HPDE6-E6E7 (cell line): ENCODE results near the gene ARHGAP4.

Experiments
- DNase-seq: peaks from one replicate; pipeline ENCODE4 v3.0.0; 2011; ENCODE audit warnings: missing footprints; ENCODE audit errors: extremely low spot score

The ARHGAP4 gene

DNA sequence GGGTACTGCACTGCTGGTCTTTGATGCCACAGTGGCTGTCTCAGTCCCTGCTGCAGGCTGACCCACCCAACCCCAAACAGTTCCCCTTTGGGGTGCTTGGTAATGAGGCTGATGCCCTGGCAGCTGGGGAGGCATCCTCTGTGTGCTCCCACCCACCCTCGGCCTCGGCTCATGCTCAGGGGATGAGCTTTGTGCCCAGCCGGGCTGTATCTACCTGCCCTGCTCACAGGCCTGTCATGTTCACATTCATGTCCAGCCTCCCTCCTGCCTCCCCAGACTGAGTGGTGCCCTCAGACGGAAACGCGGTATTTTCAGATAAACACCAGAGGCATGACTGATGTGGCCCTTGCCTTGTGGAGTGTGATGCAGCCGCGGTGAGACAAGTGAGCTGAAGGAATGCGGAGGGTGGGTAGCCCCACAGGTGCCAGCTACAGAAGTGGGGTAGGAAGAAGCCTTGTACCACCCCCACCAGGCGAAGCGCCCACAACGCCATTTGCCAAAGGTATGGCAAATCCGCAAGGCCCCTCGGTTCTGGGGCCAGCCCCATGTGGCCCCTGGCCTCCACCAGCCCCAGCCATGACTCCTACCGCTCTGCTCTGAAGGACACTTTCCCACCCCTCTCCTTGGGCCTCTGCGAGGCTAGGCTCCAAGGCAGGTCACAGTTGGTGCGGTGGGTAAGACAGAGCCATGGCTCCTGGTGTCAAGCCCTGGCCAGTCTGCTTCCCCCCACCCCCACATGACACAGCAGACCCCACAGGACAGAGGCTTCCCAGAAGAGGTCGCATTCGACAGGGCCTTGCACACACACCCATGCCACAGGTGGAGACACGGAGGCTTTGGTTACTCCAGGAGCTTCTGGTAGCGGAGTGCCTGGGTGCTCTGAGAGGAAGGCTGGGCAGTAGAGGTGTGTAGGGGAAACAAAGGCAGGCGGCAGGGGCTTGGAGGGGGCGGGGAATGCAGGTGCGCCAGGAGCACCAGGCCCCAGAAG is 20.2 kb upstream of the ARHGAP4 start:
- no peak for DNase-seq

- no peak for DNase-seq
Measured at GRCh38 chrX:153944800-153945150, 18.7 kb upstream of the ARHGAP4 start.

- no peak for DNase-seq
Measured at GRCh38 chrX:153944140-153944799, 18.2 kb upstream of the ARHGAP4 start, which contains the start of gene RENBP. RENBP (minus strand) TSS chrX:153944643; CDS start chrX:153944610, 33 bp downstream.

DNA sequence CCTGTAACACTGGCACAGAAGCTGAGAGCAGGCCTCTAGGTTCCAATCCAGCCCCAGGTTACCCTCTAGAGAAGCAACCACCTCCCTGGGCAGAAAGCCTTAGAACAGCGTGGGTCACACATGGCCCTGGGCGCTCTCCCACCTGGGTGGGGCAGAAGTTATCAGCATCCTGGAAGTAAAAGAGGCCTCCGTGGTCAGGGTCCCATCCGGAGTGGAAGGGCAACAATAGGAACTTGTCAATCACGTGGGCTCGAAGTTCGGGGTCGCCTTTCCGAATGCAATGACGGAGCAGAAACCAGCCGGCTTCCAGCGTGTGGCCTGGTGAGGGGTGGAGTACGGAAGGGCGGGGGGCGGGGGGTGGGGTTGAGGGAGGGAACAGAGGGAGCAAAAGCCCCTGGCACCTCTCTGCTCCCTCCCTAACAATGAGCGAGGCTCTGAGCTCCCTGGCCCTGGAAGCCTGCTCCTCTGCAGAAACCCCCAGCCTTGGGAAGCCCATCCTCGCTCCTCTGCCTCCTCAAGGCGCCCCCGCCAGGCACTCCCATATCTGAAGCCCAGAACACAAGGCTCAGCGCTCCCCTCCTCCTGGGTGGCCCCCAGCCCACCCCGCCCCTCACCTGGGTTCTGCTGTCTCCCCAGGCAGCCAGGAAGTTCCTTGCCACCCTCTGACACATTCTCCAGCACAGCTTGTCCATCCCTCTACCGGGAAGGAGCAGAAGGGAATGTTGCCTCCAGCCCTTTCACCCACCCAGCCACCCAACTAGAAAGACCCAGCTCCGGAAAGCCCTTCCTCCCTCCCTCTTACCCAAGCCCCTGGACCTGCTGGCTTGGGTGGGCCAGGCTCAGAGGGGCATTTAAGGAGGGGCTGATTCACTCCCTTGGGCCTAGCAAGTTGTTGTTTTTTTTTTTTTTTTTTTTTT is 15.5 kb upstream of the ARHGAP4 start:
- no peak for DNase-seq

DNA sequence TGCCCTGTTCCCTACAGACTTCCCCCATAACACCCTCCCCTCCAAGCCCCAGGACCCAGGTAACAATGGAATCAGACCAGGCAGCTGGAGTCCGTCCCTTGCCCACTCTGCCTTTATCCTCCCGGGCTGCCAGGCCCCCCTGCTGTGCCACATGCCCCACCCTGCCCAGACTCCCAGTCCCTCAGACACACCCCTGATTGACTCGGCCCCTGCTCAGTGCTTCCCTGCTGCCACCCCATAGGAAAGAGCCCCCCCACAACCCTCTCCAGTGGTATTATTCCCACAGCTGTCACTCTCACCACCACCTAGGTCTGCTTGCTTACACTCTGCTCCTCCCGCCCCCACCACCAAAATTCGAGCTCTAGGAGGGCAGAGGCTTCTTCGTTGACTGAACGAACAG is 13.5 kb upstream of the ARHGAP4 start:
- DNase-seq = no peak

DNA sequence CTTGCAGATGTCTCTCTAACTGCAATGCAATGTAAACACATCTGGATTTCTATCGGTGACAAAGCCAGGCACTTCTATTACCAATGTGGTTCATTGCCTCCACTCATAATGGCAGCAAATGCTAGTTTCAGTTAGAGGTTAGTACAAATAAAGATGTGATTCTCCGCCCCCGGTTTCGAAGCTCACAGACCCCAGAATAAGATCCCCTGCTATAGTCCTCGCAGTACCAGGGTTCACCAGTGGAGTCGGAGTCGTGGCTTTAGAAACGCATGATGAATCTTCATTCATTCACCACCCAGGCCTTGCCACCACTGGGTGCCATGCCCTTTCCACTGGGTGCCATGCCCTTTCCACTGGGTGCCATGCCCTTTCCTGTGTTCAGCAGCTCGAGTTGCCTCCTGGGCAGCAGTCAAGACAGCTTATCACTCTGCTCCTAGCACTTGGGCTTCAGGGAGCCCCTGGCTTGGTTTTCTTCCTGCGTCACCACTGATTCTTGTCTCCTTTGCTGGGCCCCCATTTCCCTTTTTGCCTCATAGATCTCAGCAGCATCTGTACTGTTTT is 12.2 kb upstream of the ARHGAP4 start:
- DNase-seq = no peak

GRCh38 chrX:153937056-153937455 is 11.0 kb upstream of the ARHGAP4 start:
- DNase-seq = no peak

DNA sequence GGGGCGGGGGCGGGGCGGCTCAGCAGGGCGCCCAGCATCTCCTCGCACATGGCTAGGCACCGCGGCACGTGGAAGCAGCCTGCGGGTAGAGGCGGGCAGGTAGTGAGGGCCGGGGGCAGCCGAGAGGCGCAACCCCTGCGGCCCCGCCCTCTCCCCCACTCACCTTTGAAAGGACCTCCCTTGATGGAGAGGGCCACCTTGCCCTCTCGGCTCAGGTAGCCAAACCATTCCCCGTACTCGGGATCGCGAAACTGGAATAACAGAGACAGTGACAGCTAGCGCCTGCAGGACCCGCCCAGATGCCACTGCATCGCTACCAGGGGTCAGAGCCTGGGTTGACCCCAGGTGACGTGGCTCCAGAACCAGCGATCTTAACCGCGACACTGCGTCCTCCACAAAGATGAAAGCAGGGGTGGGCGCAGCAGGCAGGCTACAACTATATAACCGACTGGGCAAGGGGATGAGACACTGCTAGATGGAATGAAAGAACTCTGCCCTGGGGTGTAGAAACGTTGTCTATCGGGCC is 9.3 kb upstream of the ARHGAP4 start:
- no peak for DNase-seq

GRCh38 chrX:153934762-153935325 is 8.8 kb upstream of the ARHGAP4 start, which contains the start of gene NAA10:
NAA10 (minus strand) TSS chrX:153935037; CDS start chrX:153934904, 133 bp downstream.
- DNase-seq = peak; percentile 87

GRCh38 chrX:153934148-153934761 is 8.2 kb upstream of the ARHGAP4 start:
- no peak for DNase-seq

DNA sequence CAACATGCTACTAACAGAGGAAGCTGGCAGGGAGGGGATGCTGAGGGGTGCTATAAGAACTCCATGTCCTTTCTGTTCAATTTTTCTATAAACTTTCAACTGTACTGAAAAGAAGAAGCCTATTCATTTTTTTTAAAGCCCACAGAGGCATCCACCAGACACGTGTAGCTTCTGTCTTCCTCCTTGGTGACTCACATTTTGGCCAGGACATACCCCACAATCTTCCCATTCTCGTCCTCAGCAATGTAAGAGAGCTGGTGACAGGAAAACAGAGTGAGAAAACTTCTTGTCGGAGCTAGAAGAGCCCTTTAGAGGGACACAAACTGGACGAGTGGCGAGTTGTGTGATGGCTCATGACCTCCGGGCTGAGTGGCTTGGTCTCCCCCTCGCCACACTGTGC is 7.7 kb upstream of the ARHGAP4 start:
- no peak for DNase-seq

- DNase-seq = no peak
Measured at GRCh38 chrX:153932220-153932915, 6.3 kb upstream of the ARHGAP4 start.

- DNase-seq = no peak
Measured at GRCh38 chrX:153931748-153932147, 5.7 kb upstream of the ARHGAP4 start.

- DNase-seq = no peak
Measured at GRCh38 chrX:153931151-153931550, 5.1 kb upstream of the ARHGAP4 start.

DNA sequence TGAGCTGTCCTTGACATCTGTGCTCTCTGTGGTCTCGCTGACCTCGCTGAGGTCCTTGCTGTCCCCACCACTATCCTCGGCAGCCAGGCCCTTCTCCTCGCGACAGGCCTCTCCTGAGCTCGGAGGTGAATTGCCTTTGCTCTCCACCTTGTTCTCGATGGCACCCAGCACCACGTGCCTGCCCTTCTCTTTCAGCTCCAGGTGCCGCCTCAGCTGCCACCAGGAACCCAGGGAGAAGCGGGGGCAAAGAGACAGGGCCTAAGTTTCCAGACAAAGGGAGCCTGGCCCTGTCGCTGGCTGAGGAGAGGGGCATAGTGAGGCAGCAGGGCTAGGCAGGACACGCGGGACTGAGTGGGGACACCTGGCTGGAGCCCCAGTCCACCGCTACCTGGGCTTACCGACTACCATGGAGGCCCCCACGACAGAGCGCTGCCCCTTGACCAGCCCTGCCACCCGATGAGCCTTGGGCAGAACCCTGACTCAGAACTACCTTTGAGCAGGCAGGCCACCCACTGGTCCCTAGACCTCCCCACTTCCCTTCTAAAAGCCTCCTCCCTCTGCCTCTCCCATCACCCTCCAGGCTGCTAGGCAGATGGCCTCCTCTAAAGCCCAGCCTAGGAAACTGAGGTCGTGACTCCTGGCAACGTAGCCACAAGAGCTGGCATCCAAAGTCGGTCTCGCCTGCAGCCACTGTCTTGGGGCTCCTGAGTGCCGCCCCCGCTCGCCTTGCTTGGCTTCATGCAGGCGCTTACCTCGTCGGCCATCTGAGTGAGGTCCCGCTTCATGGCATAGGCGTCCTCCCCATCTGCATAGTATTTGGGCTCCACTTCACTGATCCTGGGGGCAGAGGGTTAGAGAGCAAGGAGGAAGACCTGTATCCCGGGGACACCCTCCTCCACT is 4.2 kb upstream of the ARHGAP4 start:
- no peak for DNase-seq

DNA sequence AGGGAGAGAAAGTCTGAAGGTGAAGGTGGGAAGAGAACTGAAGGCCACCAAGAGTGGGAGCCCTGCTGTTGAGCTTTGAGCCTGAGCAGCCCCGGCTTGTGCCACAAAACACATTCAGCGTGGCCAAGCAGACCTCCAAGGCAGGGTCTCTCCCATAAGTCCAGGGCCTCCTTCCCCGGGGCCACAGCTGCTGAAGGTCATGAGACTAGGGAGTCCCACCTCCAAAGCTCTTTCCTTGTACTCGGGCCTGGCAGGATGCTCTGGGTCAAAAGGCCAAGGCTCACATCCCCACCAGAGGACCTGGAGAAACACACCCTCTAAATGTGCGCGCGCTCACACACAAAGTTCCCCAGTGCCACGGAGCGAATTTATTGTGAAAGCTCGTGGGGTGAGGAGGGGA is 3.5 kb upstream of the ARHGAP4 start:
- no peak for DNase-seq

DNA sequence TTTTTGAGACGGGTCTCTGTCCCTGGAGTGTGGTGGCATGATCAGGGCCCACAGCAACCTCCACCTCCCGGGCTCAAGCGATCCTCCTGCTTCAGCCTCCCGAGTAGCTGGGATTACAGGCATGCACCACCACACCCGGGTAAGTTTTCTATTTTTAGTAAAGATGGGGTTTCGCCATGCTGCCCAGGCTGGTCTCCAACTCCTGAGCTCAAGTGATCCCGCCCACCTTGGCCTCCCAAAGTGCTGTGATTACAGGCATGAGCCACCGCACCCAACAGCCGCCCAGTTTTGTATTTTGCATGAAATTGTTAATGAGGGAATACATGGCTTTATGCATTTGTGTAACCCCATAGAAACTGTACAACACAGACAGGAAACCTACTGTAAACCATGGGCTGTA is 2.8 kb upstream of the ARHGAP4 start:
- DNase-seq = no peak

DNA sequence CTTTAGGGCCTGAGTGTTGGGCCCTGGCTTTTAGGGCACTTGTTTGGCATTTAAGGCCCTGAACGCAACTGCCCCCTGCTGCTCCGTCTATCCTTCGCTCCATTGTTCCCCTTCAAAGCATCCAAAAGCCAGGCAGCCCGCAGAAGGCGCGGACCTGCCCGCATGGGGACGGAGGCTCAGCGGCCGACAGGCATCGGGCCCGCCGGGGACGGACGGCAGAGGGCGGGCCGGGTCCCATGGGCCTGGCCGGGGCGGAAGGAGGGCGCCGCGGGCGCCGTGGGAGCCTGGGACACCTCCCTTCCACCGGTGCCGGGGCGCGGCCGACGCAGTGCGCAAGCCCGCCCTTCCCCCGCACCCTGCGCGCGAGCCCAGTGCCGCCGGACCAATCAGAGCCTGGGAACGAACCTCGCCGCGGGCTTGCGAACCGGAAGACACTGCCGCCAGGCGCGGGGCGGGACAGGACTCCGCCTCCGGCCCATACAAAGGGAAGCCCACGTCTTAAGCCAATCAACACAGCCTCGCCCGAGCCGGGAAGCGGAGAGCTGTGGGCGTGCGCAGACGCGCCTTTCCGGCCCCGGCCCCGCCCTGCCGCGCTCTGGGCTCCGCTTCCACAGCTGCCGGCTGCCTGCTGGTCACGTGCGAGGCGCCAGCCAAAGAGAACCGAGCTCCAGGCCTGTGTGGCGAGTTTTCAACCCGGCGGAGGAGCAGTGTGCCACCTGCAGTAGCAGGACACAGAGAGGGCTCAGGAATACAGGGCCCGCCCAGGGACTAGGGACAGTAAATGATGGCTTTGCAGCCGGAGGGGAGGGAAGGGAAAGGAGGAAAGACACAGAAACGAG is 2.1 kb upstream of the ARHGAP4 start:
- DNase-seq = peak; percentile 100
